Psoas muscle (tissue), 8 donors: ENCODE results near the gene SMG7. TPM values are rescaled to one million over a fixed set of nuclear protein-coding genes. Genes with fewer than 3 reads are reported as not detected.

Experiments
- ATAC-seq, 4 donors: fragments of 200-7000 bp; cut with Tn5 transposase; one replicate each; pipeline ENCODE4 v1.9.1; 2020; ENCODE audit warnings: moderate library complexity in 3 of 4, mild to moderate bottlenecking in 2 of 4
- DNase-seq, 2 donors: peaks; one replicate each; pipeline ENCODE4 v3.0.0-alpha.2; 2020
- H3K27ac ChIP-seq: fragments of 200-600 bp; one replicate; pipeline ENCODE4 v1.8.0; 2022
- H3K27me3 ChIP-seq, 3 donors: fragments of 200-600 bp in 1 of 3; one replicate each; pipeline versions ENCODE4 v1.6.1 to v1.8.0; 2013 to 2022; ENCODE audit warnings: low read length in 2 of 3, mild to moderate bottlenecking in 2 of 3, moderate library complexity in 1 of 3; ENCODE audit not compliant: insufficient read depth in 3 of 3
- H3K36me3 ChIP-seq, 2 donors: fragments of 200-600 bp in 1 of 2; one replicate each; pipeline versions ENCODE4 v1.6.1 to v1.8.0; 2013 to 2022; ENCODE audit warnings: low read depth in 1 of 2, mild to moderate bottlenecking in 1 of 2, moderate library complexity in 1 of 2; ENCODE audit not compliant: insufficient read depth in 1 of 2
- H3K4me1 ChIP-seq: fragments of 200-600 bp; one replicate; pipeline ENCODE4 v1.8.0; 2022
- H3K4me3 ChIP-seq: fragments of 200-600 bp; one replicate; pipeline ENCODE4 v1.8.0; 2022; ENCODE audit warnings: mild to moderate bottlenecking
- H3K9me3 ChIP-seq: fragments of 200-600 bp; one replicate; pipeline ENCODE4 v1.8.0; 2022
- CTCF ChIP-seq: fragments of 200-600 bp; IDR thresholded peaks from one replicate; pipeline ENCODE4 v1.8.0; 2022; ENCODE audit warnings: antibody characterized with exemption
- WGBS, 3 donors: extraction: QIAGEN DNeasy Blood & Tissue Kit; methylation state at CpG; one replicate each; pipeline versions ENCODE4 v1.1.6 to v1.1.7; 2013; 5-methylcytosine and 5-hydroxymethylcytosine counted together
- intact Hi-C, 2 donors: fragments of 100-400 bp; cut with DNase I; formaldehyde crosslinking; loops; one replicate each; pipeline versions ENCODE4 v1.11.0 to v1.14.2; 2022
- polyA plus RNA-seq, 3 donors: library from polyadenylated mRNA; stranded (reverse); fragments of 200-250 nt; gene quantifications; one replicate each; pipeline ENCODE4 v1.2.3, GENCODE V29; 2013
- total RNA-seq, 4 donors: library from RNA; stranded (reverse); fragmentation: NEBNext Ultra II Directional in 2 of 4; extraction: Animal tissue kit (Norgen Biotek cat#: 25700) in 2 of 4; gene quantifications; one replicate each; pipeline versions ENCODE4 v1.2.1 to v1.2.4, GENCODE V29; 2021 to 2023
- donor health status: healthy with polysubstance abuse.
- donor health status: DM: no; HTN: no; CAD: no; lungs with moderate emphysema.
- donor health status: Bipolar disorder and iron deficiency.
- donor health status: healthy.
- donor health status: DM: yes; HTN: yes; CAD: no.
- donor health status: DM: no; HTN: no; CAD: no.
- donor health status: DM: no; HTN: no; CAD: no.
- donor health status: DM: yes; HTN: yes; CAD: no.

SMG7 gene
- total and polyA plus RNA-seq, 7 donors = 14.1 to 40.3 (median 26.4) TPM

GRCh38 chr1:183454377-183454776, 17.9 kb upstream of the SMG7 start:
- intact Hi-C loops = no loop called here
- no peak for ATAC-seq
- 48 to 54% (median 51%) methylated on average over 2 of the region's 2 CpGs for WGBS, 3 donors

GRCh38 chr1:183456826-183457225, 15.5 kb upstream of the SMG7 start:
- H3K4me1 ChIP-seq = no peaks in the 10 kb centered on the region
- no peak overlapping the region for H3K27ac ChIP-seq
- H3K9me3 ChIP-seq = no peaks in the 10 kb centered on the region
- H3K36me3 ChIP-seq = no peaks in the 10 kb centered on the region
- no peak for TF ChIP-seq CTCF
- H3K27me3 ChIP-seq = peaks cover 0 to 6% (median 2%) of the 10 kb centered on the region in 3 donors
- WGBS, 3 donors = 83 to 100% (median 90%) methylated on average over 1 of the region's 1 CpG
- ATAC-seq = no peak
- intact Hi-C loops = no loop called here
- DNase-seq = no peak
- H3K4me3 ChIP-seq = no peak overlapping the region

More at GRCh38 chr1:183454377-183454776, 17.9 kb upstream of the SMG7 start:
- no peak for DNase-seq
- no peaks in the 10 kb centered on the region for H3K36me3 ChIP-seq
- peaks cover 0 to 3% (median 2%) of the 10 kb centered on the region in 3 donors for H3K27me3 ChIP-seq
- H3K4me1 ChIP-seq = no peaks in the 10 kb centered on the region
- H3K4me3 ChIP-seq = no peak overlapping the region
- TF ChIP-seq CTCF = no peak
- H3K27ac ChIP-seq = no peak overlapping the region
- H3K9me3 ChIP-seq = no peaks in the 10 kb centered on the region

- Histone ChIP-seq H3K27me3 (peaks cover 0 to 6% (median 2%) of the 10 kb centered on the region in 3 donors), H3K27ac (no peak overlapping the region), H3K9me3 (no peaks in the 10 kb centered on the region), H3K4me3 (no peak overlapping the region), H3K4me1 (no peaks in the 10 kb centered on the region), H3K36me3 (no peaks in the 10 kb centered on the region)
- TF ChIP-seq CTCF = no peak
- intact Hi-C loops = no loop called here
- WGBS, 3 donors = 79 to 88% (median 81%) methylated on average over 3 of the region's 3 CpGs
- ATAC-seq (no peak), DNase-seq (no peak)
Measured at GRCh38 chr1:183457449-183457848, 14.8 kb upstream of the SMG7 start.

- Histone ChIP-seq H3K4me3 (no peak overlapping the region), H3K27ac (no peak overlapping the region), H3K4me1 (no peaks in the 10 kb centered on the region), H3K9me3 (no peaks in the 10 kb centered on the region), H3K27me3 (peaks cover 0 to 6% (median 2%) of the 10 kb centered on the region in 3 donors), H3K36me3 (no peaks in the 10 kb centered on the region)
- DNase-seq (no peak), ATAC-seq (no peak)
- WGBS, 3 donors = 74 to 77% (median 76%) methylated on average over 2 of the region's 2 CpGs
- intact Hi-C loops = loop anchor here in 1 of 2 donors (10.0 kb wide), 1 partner anchor 176 kb away; no protein-coding TSS in a partner anchor
- TF ChIP-seq CTCF = no peak
Measured at GRCh38 chr1:183460596-183460995, 11.7 kb upstream of the SMG7 start.

- H3K9me3 ChIP-seq = no peaks in the 10 kb centered on the region
- ATAC-seq = no peak
- no peak overlapping the region for H3K27ac ChIP-seq
- 70 to 81% (median 74%) methylated on average over 1 of the region's 1 CpG for WGBS, 3 donors
- H3K4me1 ChIP-seq = no peaks in the 10 kb centered on the region
- H3K4me3 ChIP-seq = no peak overlapping the region
- TF ChIP-seq CTCF = no peak
- H3K36me3 ChIP-seq = no peaks in the 10 kb centered on the region
- DNase-seq = no peak
- intact Hi-C loops = loop anchor here in 1 of 2 donors (10.0 kb wide), 1 partner anchor 177 kb away; no protein-coding TSS in a partner anchor
- peaks cover 0 to 6% (median 2%) of the 10 kb centered on the region in 3 donors for H3K27me3 ChIP-seq
Measured at GRCh38 chr1:183461350-183461749, 10.9 kb upstream of the SMG7 start.
